CD4-positive, alpha-beta T cell treated with Interferon alpha-2 for 1 hour (primary cell): ENCODE data around the gene RARS1.

Source experiments
- DNase-seq, 2 donors: peaks; one replicate each; pipeline ENCODE4 v3.0.0-alpha.2; 2020 to 2022

The RARS1 gene

GRCh38 chr5:168563959-168564358 lies 77.7 kb downstream of the RARS1 start:
- DNase-seq = no peak

- DNase-seq = no peak
These were observed 82.5 kb downstream of the RARS1 start for GRCh38 chr5:168568738-168569137.
